Body of pancreas (tissue), 4 donors: ENCODE data around the gene SYNE2. TPM values are rescaled to one million over a fixed set of nuclear protein-coding genes. Genes with fewer than 3 reads are reported as not detected.

Experiments used
- ATAC-seq: fragments of 150-250 bp; one replicate; pipeline ENCODE4 v1.9.1; 2016
- DNase-seq, 4 donors: peaks; one replicate each; pipeline ENCODE4 v3.0.0-alpha.2; 2019
- H3K27ac ChIP-seq, 4 donors: fragments of 200-600 bp; sonication (generic); 1 replicate in 3 of 4; 2 replicates in 1 of 4; pipeline versions ENCODE4 v1.5.1 to v1.6.1; 2016 to 2019; ENCODE audit warnings: mild to moderate bottlenecking in 1 of 4, mixed read lengths in 1 of 4, moderate library complexity in 1 of 4
- H3K27me3 ChIP-seq, 2 donors: fragments of 200-600 bp; sonication (generic); one replicate each; pipeline ENCODE4 v1.6.0; 2016; ENCODE audit warnings: mild to moderate bottlenecking in 1 of 2
- H3K36me3 ChIP-seq, 2 donors: fragments of 200-600 bp; sonication (generic); replicated peaks in 1 of 2; 2 replicates each; pipeline ENCODE4 v1.5.1; 2016; ENCODE audit warnings: low read depth in 2 of 2; ENCODE audit not compliant: insufficient read depth in 1 of 2
- H3K4me1 ChIP-seq: fragments of 200-600 bp; sonication (generic); one replicate; pipeline ENCODE4 v1.6.0; 2016
- H3K4me3 ChIP-seq, 2 donors: fragments of 200-600 bp; sonication (generic); 1 replicate in 1 of 2; 2 replicates in 1 of 2; pipeline ENCODE4 v1.5.1; 2016 to 2019
- H3K9me3 ChIP-seq, 3 donors: fragments of 200-600 bp; sonication (generic); 1 replicate in 2 of 3; 2 replicates in 1 of 3; pipeline ENCODE4 v1.5.1; 2016
- POLR2A ChIP-seq, 3 donors: fragments of 450-650 bp; IDR thresholded peaks; one replicate each; pipeline ENCODE4 v1.6.1; 2016; ENCODE audit warnings: antibody characterized with exemption in 3 of 3, mild to moderate bottlenecking in 2 of 3
- WGBS, 2 donors: methylation state at CpG; one replicate each; pipeline ENCODE4 v1.1.5; 2017; 5-methylcytosine and 5-hydroxymethylcytosine counted together
- intact Hi-C: fragments of 100-400 bp; cut with DNase I; formaldehyde crosslinking; loops from one replicate; pipeline ENCODE4 v1.15.1; 2023
- total RNA-seq, 2 donors: library from RNA; depleted of rRNA; stranded (reverse); fragments of >200 nt; gene quantifications; one replicate each; pipeline ENCODE4 v1.1.0, GENCODE V29; 2016
- TF ChIP-seq, protein P1 (sequence below), 7 experiments: fragments of 450-650 bp in 4 of 7; fragments of 200-600 bp in 3 of 7; sonication (generic) in 3 of 7; IDR thresholded peaks; one replicate each; pipeline ENCODE4 v1.5.1; 2016 to 2019; ENCODE audit warnings: antibody characterized with exemption in 7 of 7

The SYNE2 gene
- total RNA-seq, 2 donors from 2014 or later = 163 to 240 TPM

DNA sequence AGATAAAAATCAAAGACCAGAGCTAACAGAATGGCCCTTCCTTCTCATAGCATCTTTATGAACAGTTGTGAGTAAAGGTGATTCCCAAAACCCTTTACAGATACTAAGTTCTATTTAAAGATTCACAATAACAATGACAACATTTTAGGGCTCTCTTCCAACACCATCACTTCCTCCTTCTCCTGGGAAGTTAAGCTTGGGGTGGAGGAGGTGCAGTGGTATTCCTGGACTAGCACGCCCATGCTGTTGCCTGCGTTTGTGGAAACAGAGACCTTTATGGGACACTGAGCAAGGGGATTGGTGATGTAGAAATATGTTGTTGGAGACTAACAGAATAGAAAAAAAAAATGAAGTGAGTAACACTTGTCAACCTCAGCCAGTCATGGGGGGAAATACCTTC lies 22.5 kb downstream of the SYNE2 start:
- TF ChIP-seq POLR2A (IDR thresholded peaks at IDR 0.05) = no peak
- TF ChIP-seq, protein P1, sequence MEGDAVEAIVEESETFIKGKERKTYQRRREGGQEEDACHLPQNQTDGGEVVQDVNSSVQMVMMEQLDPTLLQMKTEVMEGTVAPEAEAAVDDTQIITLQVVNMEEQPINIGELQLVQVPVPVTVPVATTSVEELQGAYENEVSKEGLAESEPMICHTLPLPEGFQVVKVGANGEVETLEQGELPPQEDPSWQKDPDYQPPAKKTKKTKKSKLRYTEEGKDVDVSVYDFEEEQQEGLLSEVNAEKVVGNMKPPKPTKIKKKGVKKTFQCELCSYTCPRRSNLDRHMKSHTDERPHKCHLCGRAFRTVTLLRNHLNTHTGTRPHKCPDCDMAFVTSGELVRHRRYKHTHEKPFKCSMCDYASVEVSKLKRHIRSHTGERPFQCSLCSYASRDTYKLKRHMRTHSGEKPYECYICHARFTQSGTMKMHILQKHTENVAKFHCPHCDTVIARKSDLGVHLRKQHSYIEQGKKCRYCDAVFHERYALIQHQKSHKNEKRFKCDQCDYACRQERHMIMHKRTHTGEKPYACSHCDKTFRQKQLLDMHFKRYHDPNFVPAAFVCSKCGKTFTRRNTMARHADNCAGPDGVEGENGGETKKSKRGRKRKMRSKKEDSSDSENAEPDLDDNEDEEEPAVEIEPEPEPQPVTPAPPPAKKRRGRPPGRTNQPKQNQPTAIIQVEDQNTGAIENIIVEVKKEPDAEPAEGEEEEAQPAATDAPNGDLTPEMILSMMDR (IDR thresholded peaks at IDR 0.05) = no peak
- peak; percentile 61 for ATAC-seq
- Histone ChIP-seq H3K4me1 (peaks cover 35% of the 10 kb centered on the region), H3K9me3 (no peaks in the 10 kb centered on the region), H3K4me3 (no peak overlapping the region), H3K27me3 (no peaks in the 10 kb centered on the region), H3K27ac (peak overlapping the region; percentile 7 to 61 (median 44)), H3K36me3 (no peaks in the 10 kb centered on the region)
- DNase-seq = peak in 1 of 4 donors; percentile 28
- intact Hi-C loops = no loop called here
- WGBS, 2 donors = 50 to 56% methylated on average over 2 of the region's 2 CpGs

DNA sequence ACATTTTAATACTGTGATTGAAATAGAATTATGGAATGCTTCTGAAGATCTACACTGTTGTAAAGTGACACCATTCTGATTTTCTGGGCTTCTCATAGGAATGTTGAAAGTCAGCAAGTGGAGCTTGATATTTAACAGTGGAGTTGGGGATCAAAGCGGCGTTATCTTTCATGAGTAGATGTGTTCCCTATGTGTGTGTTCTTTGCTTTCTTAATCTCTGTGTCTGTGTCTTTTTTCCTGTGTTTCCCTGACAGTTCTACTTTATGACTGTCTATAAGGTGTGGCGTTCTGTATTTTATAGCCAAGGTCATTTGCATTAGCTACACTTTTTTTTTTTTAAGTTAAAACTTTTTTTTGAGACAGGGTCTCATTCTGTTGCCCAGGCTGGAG lies 24.7 kb downstream of the SYNE2 start:
- intact Hi-C loops = no loop called here
- peaks cover 35% of the 10 kb centered on the region for H3K4me1 ChIP-seq
- H3K4me3 ChIP-seq = no peak overlapping the region
- H3K27ac ChIP-seq = peak overlapping the region in 2 of 4 donors; percentile 13 to 56
- no peaks in the 10 kb centered on the region for H3K27me3 ChIP-seq
- H3K9me3 ChIP-seq = no peaks in the 10 kb centered on the region
- no peaks in the 10 kb centered on the region for H3K36me3 ChIP-seq
- WGBS, 2 donors = 93 to 94% methylated on average over 3 of the region's 3 CpGs
- ATAC-seq (no peak), DNase-seq (no peak)
- TF ChIP-seq POLR2A (IDR thresholded peaks at IDR 0.05) = no peak
- TF ChIP-seq, protein P1 (IDR thresholded peaks at IDR 0.05) = no peak

DNA sequence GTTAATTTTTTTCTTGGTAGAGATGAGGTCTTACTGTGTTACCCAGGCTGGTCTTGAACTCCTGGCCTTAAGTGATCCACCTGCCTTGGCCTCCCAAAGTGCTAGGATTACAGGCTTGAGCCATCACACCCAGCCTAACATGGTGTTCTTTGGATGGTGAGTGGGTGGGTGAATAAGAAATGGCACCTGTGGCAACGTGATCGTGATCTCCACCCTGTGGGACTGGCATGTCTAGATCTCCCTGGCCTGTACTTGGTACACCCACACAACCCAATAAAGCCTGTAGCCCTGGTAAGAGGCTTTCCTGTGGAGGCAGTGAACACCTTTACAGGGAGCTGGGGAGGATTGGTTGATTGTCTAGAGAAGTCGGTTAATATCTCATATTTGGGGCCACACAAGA lies 25.2 kb downstream of the SYNE2 start:
- Histone ChIP-seq H3K4me3 (no peak overlapping the region), H3K4me1 (peaks cover 35% of the 10 kb centered on the region), H3K9me3 (no peaks in the 10 kb centered on the region), H3K36me3 (no peaks in the 10 kb centered on the region), H3K27me3 (no peaks in the 10 kb centered on the region), H3K27ac (peak overlapping the region in 1 of 4 donors; percentile 56)
- intact Hi-C loops = no loop called here
- TF ChIP-seq POLR2A (IDR thresholded peaks at IDR 0.05) = no peak
- TF ChIP-seq, protein P1 (IDR thresholded peaks at IDR 0.05) = no peak
- DNase-seq (no peak), ATAC-seq (no peak)
- WGBS, 2 donors = 98% methylated on average over 3 of the region's 3 CpGs

DNA sequence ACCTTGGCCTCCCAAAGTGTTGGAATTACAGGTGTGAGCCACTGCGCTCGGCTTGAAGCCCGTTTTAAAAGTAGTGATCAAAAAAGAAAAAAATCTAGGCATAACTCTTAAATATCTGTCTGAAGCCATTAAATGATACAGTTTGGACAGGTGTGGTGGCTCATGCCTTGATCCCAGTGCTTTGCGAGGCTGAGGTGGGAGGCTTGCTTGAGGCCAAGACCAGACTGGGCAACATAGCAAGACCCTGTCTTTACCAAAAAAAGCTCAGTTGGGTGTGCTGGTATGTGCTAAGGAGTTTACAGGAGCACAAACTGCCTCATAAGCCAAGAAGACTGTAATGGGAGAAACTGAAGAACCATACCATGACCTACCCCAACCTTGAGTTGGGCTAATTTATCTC lies 26.0 kb downstream of the SYNE2 start:
- ATAC-seq = no peak
- DNase-seq = no peak

DNA sequence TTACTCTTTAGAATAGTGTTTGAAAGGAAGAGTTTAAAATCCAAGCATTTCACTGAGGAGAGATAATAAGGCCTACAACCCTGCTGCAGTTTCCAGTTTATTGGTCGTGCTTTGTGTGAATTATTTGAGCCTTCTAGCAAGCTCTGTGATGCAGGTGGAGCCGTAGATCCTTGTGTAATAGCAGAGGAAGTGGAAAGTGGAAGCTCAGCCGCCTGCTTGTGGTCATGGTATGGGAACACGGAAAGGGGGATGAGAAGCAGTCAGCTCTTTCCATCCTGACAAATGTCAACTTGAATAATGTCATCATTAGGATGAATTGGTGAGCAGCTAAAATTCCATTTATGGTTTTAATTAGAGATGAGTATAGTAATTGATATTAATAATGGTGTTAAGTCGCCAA lies 29.1 kb downstream of the SYNE2 start:
- H3K27me3 ChIP-seq = no peaks in the 10 kb centered on the region
- 70 to 85% methylated on average over 5 of the region's 5 CpGs for WGBS, 2 donors
- no peak overlapping the region for H3K4me3 ChIP-seq

More for the DNA sequence above, 26.0 kb downstream of the SYNE2 start:
- H3K4me1 ChIP-seq = peaks cover 29% of the 10 kb centered on the region
- H3K27ac ChIP-seq = no peak overlapping the region
- H3K4me3 ChIP-seq = no peak overlapping the region
- TF ChIP-seq POLR2A (IDR thresholded peaks at IDR 0.05) = no peak
- TF ChIP-seq, protein P1 (IDR thresholded peaks at IDR 0.05) = no peak
- H3K9me3 ChIP-seq = no peaks in the 10 kb centered on the region
- no peaks in the 10 kb centered on the region for H3K27me3 ChIP-seq
- no peaks in the 10 kb centered on the region for H3K36me3 ChIP-seq
- 95 to 96% methylated on average over 4 of the region's 4 CpGs for WGBS, 2 donors
- intact Hi-C loops = no loop called here

More for the DNA sequence above, 29.1 kb downstream of the SYNE2 start:
- Histone ChIP-seq H3K36me3 (no peaks in the 10 kb centered on the region), H3K27ac (no peak overlapping the region), H3K4me1 (peaks cover under 1% of the 10 kb centered on the region), H3K9me3 (no peaks in the 10 kb centered on the region)
- intact Hi-C loops = no loop called here
- no peak for ATAC-seq
- no peak for TF ChIP-seq POLR2A (IDR thresholded peaks at IDR 0.05)
- TF ChIP-seq, protein P1 (IDR thresholded peaks at IDR 0.05) = no peak
- DNase-seq = no peak
